ENCODE measurements around the gene KRTAP4-6.

The KRTAP4-6 gene

GRCh38 chr17:41096055-41096454 is 44.3 kb downstream of the KRTAP4-6 start:
- no peaks in the 10 kb centered on the region for H3K27me3 ChIP-seq (ENCODE audit: control insufficient read depth, insufficient read depth, low read length, poor library complexity, severe bottlenecking)
- H3K27ac ChIP-seq (ENCODE audit: insufficient read depth, low read depth, low read length, poor library complexity, severe bottlenecking), result no peak overlapping the region
- H3K9me3 ChIP-seq (ENCODE audit: control insufficient read depth, low read length), result peaks cover 4% of the 10 kb centered on the region
- H3K36me3 ChIP-seq (ENCODE audit: control insufficient read depth, insufficient read depth, low read length), result peaks cover 3% of the 10 kb centered on the region
- no peaks in the 10 kb centered on the region for H3K4me1 ChIP-seq (ENCODE audit: control insufficient read depth, insufficient read depth, low read length)
- 95 to 97% methylated on average over 7 of the region's 7 CpGs for WGBS, 2 experiments
- no peak overlapping the region for H3K4me3 ChIP-seq (ENCODE audit: insufficient read depth, low read depth, low read length)

Measured in ectodermal cell (in vitro differentiated cells).